Hepatocyte (in vitro differentiated cells): ENCODE data around the gene SPP1. TPM values are rescaled to one million over a fixed set of nuclear protein-coding genes. Genes with fewer than 3 reads are reported as not detected.

Source experiments
- DNase-seq: peaks from one replicate; pipeline ENCODE4 v3.0.0-alpha.2; 2016; ENCODE audit warnings: low spot score
- H2AFZ ChIP-seq: fragments of 200-600 bp; sonication (generic); 2 replicates; pipeline ENCODE4 v1.6.0; 2016; ENCODE audit warnings: antibody characterized with exemption, mild to moderate bottlenecking
- H3K27ac ChIP-seq: fragments of 200-600 bp; sonication (generic); 2 replicates; pipeline ENCODE4 v1.5.1; 2016; ENCODE audit warnings: mild to moderate bottlenecking
- H3K27me3 ChIP-seq: fragments of 200-600 bp; sonication (generic); 2 replicates; pipeline ENCODE4 v1.6.1; 2016
- H3K36me3 ChIP-seq: fragments of 200-600 bp; sonication (generic); replicated peaks from 2 replicates; pipeline ENCODE4 v1.5.1; 2016; ENCODE audit warnings: low read depth; ENCODE audit not compliant: insufficient read depth
- H3K4me1 ChIP-seq: fragments of 200-600 bp; sonication (generic); 2 replicates; pipeline ENCODE4 v1.5.1; 2016; ENCODE audit warnings: mild to moderate bottlenecking, moderate library complexity; ENCODE audit not compliant: insufficient read depth
- H3K4me2 ChIP-seq: fragments of 200-600 bp; sonication (generic); 2 replicates; pipeline ENCODE4 v1.6.0; 2016
- H3K4me3 ChIP-seq: fragments of 200-600 bp; sonication (generic); 2 replicates; pipeline ENCODE4 v1.5.1; 2016; ENCODE audit warnings: mild to moderate bottlenecking
- H3K79me2 ChIP-seq: fragments of 200-600 bp; sonication (generic); 2 replicates; pipeline ENCODE4 v1.6.0; 2017; ENCODE audit warnings: mild to moderate bottlenecking
- H3K9me2 ChIP-seq: fragments of 200-600 bp; sonication (generic); replicated peaks from 2 replicates; pipeline ENCODE4 v1.6.0; 2017; ENCODE audit warnings: mild to moderate bottlenecking; ENCODE audit not compliant: insufficient read depth
- H3K9me3 ChIP-seq: fragments of 200-600 bp; sonication (generic); 2 replicates; pipeline ENCODE4 v1.5.1; 2016; ENCODE audit warnings: low read depth, mild to moderate bottlenecking
- H4K20me1 ChIP-seq: fragments of 200-600 bp; sonication (generic); 2 replicates; pipeline ENCODE4 v1.6.0; 2016; ENCODE audit warnings: mild to moderate bottlenecking; ENCODE audit not compliant: insufficient read depth, poor library complexity, severe bottlenecking
- EZH2 ChIP-seq: fragments of 200-600 bp; sonication (generic); IDR thresholded peaks from 2 replicates; pipeline ENCODE4 v1.6.1; 2016; ENCODE audit warnings: antibody characterized with exemption, mild to moderate bottlenecking, borderline replicate concordance
- EZH2phosphoT487 ChIP-seq: fragments of 200-600 bp; sonication (generic); IDR thresholded peaks from one replicate; pipeline ENCODE4 v1.6.1; 2018; ENCODE audit warnings: antibody characterized with exemption, mild to moderate bottlenecking, low read depth, moderate library complexity; ENCODE audit not compliant: unreplicated experiment, severe bottlenecking
- WGBS: methylation state at CpG from one replicate; pipeline ENCODE4 v1.1.6; 2016; ENCODE audit warnings: low lambda C conversion rate; ENCODE audit errors: missing lambda C conversion rate; 5-methylcytosine and 5-hydroxymethylcytosine counted together
- polyA plus RNA-seq: library from polyadenylated mRNA; unstranded; fragments of >200 nt; fragmentation: Nextera tagmentation; extraction: Ambion mirVana; gene quantifications from 2 replicates; pipeline ENCODE4 v1.2.1, GENCODE V29; 2016
- total RNA-seq: library from RNA; depleted of rRNA; stranded (reverse); fragments of >200 nt; gene quantifications from 2 replicates; pipeline ENCODE4 v1.2.3, GENCODE V29; 2014
- TF ChIP-seq, protein P1 (sequence below): fragments of 200-600 bp; sonication (generic); IDR thresholded peaks from 2 replicates; pipeline ENCODE4 v1.5.1; 2016; ENCODE audit warnings: antibody characterized with exemption, mild to moderate bottlenecking; ENCODE audit not compliant: poor library complexity

SPP1 gene
- total and polyA plus RNA-seq, 2 experiments from 2014 or later = 225 to 244 TPM

DNA sequence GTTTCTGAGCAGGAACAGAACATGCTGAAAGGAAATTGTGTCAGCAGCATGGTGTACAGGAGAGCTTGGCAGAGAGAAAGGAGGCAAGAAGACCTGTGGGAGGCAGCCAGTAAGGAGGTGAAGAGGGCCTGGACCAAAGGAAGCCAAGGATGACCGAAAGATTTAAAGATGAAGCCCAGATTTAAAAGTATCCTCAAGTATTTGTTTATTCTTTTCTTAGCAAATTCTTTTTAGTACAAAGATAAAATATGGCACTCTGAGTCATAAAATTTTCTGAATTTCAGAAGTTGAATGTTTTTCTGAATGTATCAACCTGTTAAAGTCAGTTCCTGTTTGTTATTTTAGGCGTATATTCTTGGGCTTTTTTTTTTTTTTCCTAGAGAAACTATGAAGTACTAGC is 35.5 kb downstream of the SPP1 start:
- no peak overlapping the region for H3K27ac ChIP-seq
- H3K4me2 ChIP-seq = peak overlapping the region; percentile 80
- no peak for DNase-seq
- TF ChIP-seq, protein P1, sequence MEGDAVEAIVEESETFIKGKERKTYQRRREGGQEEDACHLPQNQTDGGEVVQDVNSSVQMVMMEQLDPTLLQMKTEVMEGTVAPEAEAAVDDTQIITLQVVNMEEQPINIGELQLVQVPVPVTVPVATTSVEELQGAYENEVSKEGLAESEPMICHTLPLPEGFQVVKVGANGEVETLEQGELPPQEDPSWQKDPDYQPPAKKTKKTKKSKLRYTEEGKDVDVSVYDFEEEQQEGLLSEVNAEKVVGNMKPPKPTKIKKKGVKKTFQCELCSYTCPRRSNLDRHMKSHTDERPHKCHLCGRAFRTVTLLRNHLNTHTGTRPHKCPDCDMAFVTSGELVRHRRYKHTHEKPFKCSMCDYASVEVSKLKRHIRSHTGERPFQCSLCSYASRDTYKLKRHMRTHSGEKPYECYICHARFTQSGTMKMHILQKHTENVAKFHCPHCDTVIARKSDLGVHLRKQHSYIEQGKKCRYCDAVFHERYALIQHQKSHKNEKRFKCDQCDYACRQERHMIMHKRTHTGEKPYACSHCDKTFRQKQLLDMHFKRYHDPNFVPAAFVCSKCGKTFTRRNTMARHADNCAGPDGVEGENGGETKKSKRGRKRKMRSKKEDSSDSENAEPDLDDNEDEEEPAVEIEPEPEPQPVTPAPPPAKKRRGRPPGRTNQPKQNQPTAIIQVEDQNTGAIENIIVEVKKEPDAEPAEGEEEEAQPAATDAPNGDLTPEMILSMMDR = no peak
- TF ChIP-seq EZH2phosphoT487 = no peak
- TF ChIP-seq EZH2 = no peak
- H3K4me1 ChIP-seq = peaks cover 9% of the 10 kb centered on the region
- WGBS = 90% methylated on average over 2 of the region's 2 CpGs
- H3K9me2 ChIP-seq = no peaks in the 10 kb centered on the region
- H3K36me3 ChIP-seq = no peaks in the 10 kb centered on the region
- H2AFZ ChIP-seq = no peak overlapping the region
- no peaks in the 10 kb centered on the region for H3K9me3 ChIP-seq
- H3K27me3 ChIP-seq = no peaks in the 10 kb centered on the region
- H4K20me1 ChIP-seq = peaks cover 21% of the 10 kb centered on the region
- H3K4me3 ChIP-seq = no peak overlapping the region
- H3K79me2 ChIP-seq = peaks cover 77% of the 10 kb centered on the region

DNA sequence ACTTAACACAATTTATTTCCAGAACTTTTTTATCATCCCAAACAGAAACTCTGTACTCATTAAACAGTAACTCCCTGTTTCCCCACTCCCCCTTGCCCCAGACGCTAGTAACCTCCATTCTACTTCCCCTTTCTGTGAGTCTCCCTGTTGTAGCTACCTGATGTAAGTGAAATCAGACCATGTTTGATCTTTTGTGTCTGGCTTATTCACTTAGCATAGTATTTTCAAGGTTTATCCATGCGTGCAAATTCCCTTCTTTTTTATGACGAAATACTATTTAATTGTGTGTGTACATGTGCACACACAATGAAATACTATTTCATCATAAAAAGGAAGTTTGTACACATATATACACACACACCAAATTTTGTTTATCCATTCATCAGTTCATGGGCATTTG is 37.1 kb downstream of the SPP1 start:
- WGBS = 83% methylated on average over 3 of the region's 3 CpGs
- no peak for DNase-seq
- Histone ChIP-seq H3K79me2 (peaks cover 94% of the 10 kb centered on the region), H3K4me3 (no peak overlapping the region), H3K9me2 (no peaks in the 10 kb centered on the region), H3K27ac (no peak overlapping the region), H3K9me3 (no peaks in the 10 kb centered on the region), H3K36me3 (no peaks in the 10 kb centered on the region), H2AFZ (no peak overlapping the region), H3K4me1 (peaks cover 9% of the 10 kb centered on the region), H3K27me3 (no peaks in the 10 kb centered on the region), H3K4me2 (no peak overlapping the region), H4K20me1 (peaks cover 21% of the 10 kb centered on the region)
- TF ChIP-seq EZH2phosphoT487 (no peak), EZH2 (no peak)
- TF ChIP-seq, protein P1 = no peak

DNA sequence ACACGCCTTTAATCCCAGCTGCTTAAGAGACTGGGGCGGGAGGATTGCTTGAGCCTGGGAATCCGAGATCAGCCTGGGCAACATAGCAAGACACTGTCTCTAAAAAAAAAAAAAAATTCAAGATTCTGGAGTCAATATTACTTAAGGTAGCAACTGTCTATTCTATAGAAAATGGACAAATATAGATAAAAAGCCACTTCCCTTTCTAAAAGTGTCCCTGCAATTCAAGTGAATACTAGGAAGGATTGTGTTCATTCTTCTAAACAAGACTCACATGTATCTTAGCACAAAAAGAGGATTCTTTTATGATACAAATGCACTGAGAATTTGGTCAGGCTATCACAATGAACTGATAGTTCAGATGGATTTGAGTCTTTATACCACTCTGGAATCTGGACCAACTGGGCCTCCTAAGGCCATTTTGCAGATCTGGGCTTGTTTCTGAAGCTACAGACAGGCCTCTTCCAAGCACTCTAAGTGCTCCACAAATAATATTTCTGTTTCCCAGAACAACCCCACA is 38.9 kb downstream of the SPP1 start:
- H2AFZ ChIP-seq = no peak overlapping the region
- no peaks in the 10 kb centered on the region for H3K27me3 ChIP-seq
- no peaks in the 10 kb centered on the region for H3K9me2 ChIP-seq
- H3K4me2 ChIP-seq = no peak overlapping the region
- no peak overlapping the region for H3K4me3 ChIP-seq
- TF ChIP-seq EZH2phosphoT487 (no peak), EZH2 (no peak)
- TF ChIP-seq, protein P1 = no peak
- WGBS = 96% methylated on average over 3 of the region's 3 CpGs
- no peaks in the 10 kb centered on the region for H3K9me3 ChIP-seq
- H4K20me1 ChIP-seq = peaks cover 11% of the 10 kb centered on the region
- no peak overlapping the region for H3K27ac ChIP-seq
- peaks cover 90% of the 10 kb centered on the region for H3K79me2 ChIP-seq
- DNase-seq = no peak
- no peaks in the 10 kb centered on the region for H3K36me3 ChIP-seq
- peaks cover 19% of the 10 kb centered on the region for H3K4me1 ChIP-seq

DNA sequence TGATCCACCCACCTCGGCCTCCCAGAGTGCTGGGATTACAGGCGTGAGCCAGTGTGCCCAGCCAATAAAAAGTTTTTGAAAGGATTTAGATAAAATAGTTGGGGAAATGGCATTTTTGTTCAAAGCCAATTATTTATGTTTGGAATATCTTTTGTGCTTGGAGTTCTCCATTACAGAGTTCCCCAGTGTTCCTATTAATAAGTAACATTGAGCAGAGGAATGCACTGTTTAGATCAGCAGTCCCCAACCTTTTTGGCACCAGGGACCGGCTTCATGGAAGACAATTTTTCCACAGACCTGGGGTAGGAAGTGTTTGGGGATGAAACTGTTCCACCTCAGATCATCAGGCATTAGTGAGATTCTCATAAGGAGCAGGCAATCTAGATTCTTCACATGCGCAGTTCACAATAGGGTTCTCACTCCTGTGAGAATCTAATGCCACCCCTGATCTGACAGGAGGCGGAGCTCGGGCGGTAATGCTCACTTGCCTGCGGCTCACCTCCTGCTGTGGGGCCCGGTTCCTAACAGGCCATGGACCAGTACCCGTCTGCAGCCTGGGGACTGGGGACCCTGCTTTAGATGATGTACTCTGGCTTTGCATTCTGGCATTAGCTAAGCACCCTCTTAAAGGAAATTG is 40.3 kb downstream of the SPP1 start:
- 83% methylated on average over 10 of the region's 10 CpGs for WGBS
- H3K36me3 ChIP-seq = no peaks in the 10 kb centered on the region
- no peak overlapping the region for H3K27ac ChIP-seq
- TF ChIP-seq EZH2phosphoT487 (no peak), EZH2 (no peak)
- TF ChIP-seq, protein P1 = no peak
- no peaks in the 10 kb centered on the region for H3K9me2 ChIP-seq
- no peak overlapping the region for H2AFZ ChIP-seq
- H3K4me1 ChIP-seq = peaks cover 11% of the 10 kb centered on the region
- peaks cover 1% of the 10 kb centered on the region for H4K20me1 ChIP-seq
- peaks cover 87% of the 10 kb centered on the region for H3K79me2 ChIP-seq
- no peak overlapping the region for H3K4me2 ChIP-seq
- H3K4me3 ChIP-seq = no peak overlapping the region
- no peaks in the 10 kb centered on the region for H3K27me3 ChIP-seq
- DNase-seq = no peak
- no peaks in the 10 kb centered on the region for H3K9me3 ChIP-seq
